Right atrium auricular region (tissue), 2 donors: Measurements from ENCODE around the gene CACNG1. TPM values are rescaled to one million over a fixed set of nuclear protein-coding genes. Genes with fewer than 3 reads are reported as not detected.

Experiments
- DNase-seq: peaks from one replicate; pipeline ENCODE4 v3.0.0-alpha.2; 2019; ENCODE audit warnings: low spot score
- H3K27ac ChIP-seq, 2 donors: fragments of 200-600 bp; sonication (generic); 1 replicate in 1 of 2; 2 replicates in 1 of 2; pipeline ENCODE4 v1.5.1; 2016 to 2019
- H3K27me3 ChIP-seq, 2 donors: fragments of 200-600 bp; sonication (generic); one replicate each; pipeline versions ENCODE4 v1.5.1 to v1.6.0; 2017 to 2019
- H3K36me3 ChIP-seq: fragments of 200-600 bp; sonication (generic); one replicate; pipeline ENCODE4 v1.5.1; 2016
- H3K4me1 ChIP-seq, 2 donors: fragments of 200-600 bp; sonication (generic); one replicate each; pipeline versions ENCODE4 v1.5.1 to v1.6.0; 2017 to 2019
- H3K4me3 ChIP-seq, 2 donors: fragments of 200-600 bp; sonication (generic); 1 replicate in 1 of 2; 2 replicates in 1 of 2; pipeline ENCODE4 v1.5.1; 2017 to 2019; ENCODE audit warnings: mild to moderate bottlenecking in 1 of 2, moderate library complexity in 1 of 2
- H3K9me3 ChIP-seq, 2 donors: fragments of 200-600 bp; sonication (generic); one replicate each; pipeline ENCODE4 v1.5.1; 2019
- CTCF ChIP-seq, 2 donors: fragments of 200-600 bp; sonication (generic); IDR thresholded peaks; one replicate each; pipeline ENCODE4 v1.5.1; 2019; ENCODE audit warnings: antibody characterized with exemption in 2 of 2
- total RNA-seq, 2 donors: library from RNA; depleted of rRNA; stranded (reverse); fragments of >200 nt; gene quantifications; one replicate each; pipeline ENCODE4 v1.1.0, GENCODE V29; 2016

The CACNG1 gene
- total RNA-seq, 2 donors from 2014 or later, result not detected

DNA sequence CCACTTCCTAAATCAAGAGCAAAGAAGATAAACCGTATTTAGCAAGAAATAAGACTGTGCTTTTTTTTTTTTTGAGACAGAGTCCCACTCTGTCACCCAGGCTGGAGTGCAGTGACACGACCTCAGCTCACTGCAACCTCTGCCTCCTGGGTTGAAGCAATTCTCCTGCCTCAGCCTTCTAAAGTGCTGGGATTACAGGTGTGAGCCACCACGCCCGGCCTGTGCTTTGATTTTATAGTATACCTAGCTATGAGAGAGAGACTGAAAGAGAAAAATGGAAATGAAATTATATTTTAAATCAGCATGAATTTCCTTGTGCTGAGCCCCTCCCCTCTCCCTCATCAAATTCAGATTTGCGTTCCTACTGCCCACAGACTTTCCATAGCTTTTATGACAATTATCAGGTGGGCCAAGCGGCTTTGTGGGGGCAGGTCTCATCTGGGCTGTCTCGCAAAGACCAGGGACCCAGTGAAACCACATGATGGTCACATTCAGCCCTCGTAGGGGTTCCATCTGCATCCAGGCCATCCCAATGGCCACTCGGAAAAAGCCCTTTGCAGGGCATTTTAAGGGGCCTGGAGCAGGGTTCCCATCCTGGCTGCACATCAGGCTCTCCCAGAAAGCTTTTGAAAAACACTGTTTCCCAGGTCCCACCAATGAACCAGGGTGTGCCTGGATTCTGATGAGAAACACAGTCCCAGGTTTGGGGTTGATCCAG lies 8.5 kb downstream of the CACNG1 start:
- Histone ChIP-seq H3K36me3 (no peaks in the 10 kb centered on the region), H3K4me3 (no peak overlapping the region), H3K27me3 (no peaks in the 10 kb centered on the region), H3K9me3 (peaks cover 0 to 18% of the 10 kb centered on the region in 2 donors), H3K27ac (no peak overlapping the region), H3K4me1 (peaks cover 0 to 7% of the 10 kb centered on the region in 2 donors)
- TF ChIP-seq CTCF (IDR thresholded peaks at IDR 0.05), result no peak
- no peak for DNase-seq

- no peak for TF ChIP-seq CTCF (IDR thresholded peaks at IDR 0.05)
- H3K4me1 ChIP-seq, result peaks cover 0 to 7% of the 10 kb centered on the region in 2 donors
- no peak overlapping the region for H3K27ac ChIP-seq
- DNase-seq, result no peak
- H3K9me3 ChIP-seq, result peaks cover 0 to 13% of the 10 kb centered on the region in 2 donors
- no peaks in the 10 kb centered on the region for H3K27me3 ChIP-seq
- no peak overlapping the region for H3K4me3 ChIP-seq
- no peaks in the 10 kb centered on the region for H3K36me3 ChIP-seq
These were observed 9.2 kb downstream of the CACNG1 start for GRCh38 chr17:67053438-67054000.

GRCh38 chr17:67054011-67054591 lies 9.7 kb downstream of the CACNG1 start:
- no peaks in the 10 kb centered on the region for H3K36me3 ChIP-seq
- H3K27me3 ChIP-seq, result no peaks in the 10 kb centered on the region
- DNase-seq, result peak; percentile 38
- no peak overlapping the region for H3K4me3 ChIP-seq
- H3K4me1 ChIP-seq, result peaks cover 0 to 7% of the 10 kb centered on the region in 2 donors
- peaks cover 0 to 7% of the 10 kb centered on the region in 2 donors for H3K9me3 ChIP-seq
- no peak overlapping the region for H3K27ac ChIP-seq
- TF ChIP-seq CTCF (IDR thresholded peaks at IDR 0.05), result no peak

DNA sequence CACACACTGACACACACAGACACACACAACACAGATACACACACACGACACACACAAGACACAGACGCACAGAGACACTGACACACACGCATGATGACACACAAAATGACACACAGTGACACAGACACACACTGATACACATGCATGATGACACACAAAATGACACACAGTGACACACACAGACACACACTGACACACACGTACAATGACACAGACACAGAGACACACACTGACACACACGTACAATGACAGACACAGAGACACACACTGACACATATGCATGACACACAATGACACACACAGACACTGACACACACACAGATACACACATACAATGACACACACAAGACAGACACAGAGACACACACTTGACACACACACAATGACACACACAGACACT lies 10.3 kb downstream of the CACNG1 start:
- H3K4me1 ChIP-seq, result peaks cover 0 to 7% of the 10 kb centered on the region in 2 donors
- H3K27ac ChIP-seq, result no peak overlapping the region
- no peak overlapping the region for H3K4me3 ChIP-seq
- peak; percentile 5 for DNase-seq
- no peak for TF ChIP-seq CTCF (IDR thresholded peaks at IDR 0.05)
- peaks cover 0 to 4% of the 10 kb centered on the region in 2 donors for H3K9me3 ChIP-seq
- H3K36me3 ChIP-seq, result no peaks in the 10 kb centered on the region
- H3K27me3 ChIP-seq, result no peaks in the 10 kb centered on the region

DNA sequence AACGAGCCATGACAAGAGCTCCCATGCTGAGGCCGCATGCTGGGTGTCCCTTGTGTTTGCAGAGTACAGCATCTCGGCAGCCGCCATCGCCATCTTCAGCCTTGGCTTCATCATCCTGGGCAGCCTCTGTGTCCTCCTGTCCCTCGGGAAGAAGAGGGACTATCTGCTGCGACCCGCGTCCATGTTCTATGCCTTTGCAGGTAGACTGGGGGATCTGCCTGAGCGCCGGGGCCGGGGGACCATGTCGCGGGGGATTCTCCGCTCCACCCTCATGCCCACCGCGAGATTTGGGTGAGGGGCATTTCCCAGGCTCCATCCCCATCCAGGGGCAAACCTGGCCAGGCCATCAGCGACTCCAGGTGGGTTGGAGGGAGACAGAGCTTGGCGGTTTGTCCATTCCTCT lies 10.7 kb downstream of the CACNG1 start:
- no peak overlapping the region for H3K4me3 ChIP-seq
- DNase-seq, result peak; percentile 34

More for the DNA sequence above, 10.7 kb downstream of the CACNG1 start:
- Histone ChIP-seq H3K27me3 (no peaks in the 10 kb centered on the region), H3K4me1 (peaks cover 0 to 7% of the 10 kb centered on the region in 2 donors), H3K27ac (no peak overlapping the region), H3K36me3 (no peaks in the 10 kb centered on the region), H3K9me3 (peaks cover 0 to under 1% of the 10 kb centered on the region in 2 donors)
- TF ChIP-seq CTCF (IDR thresholded peaks at IDR 0.05), result no peak
